Smooth muscle cell of the brain vasculature (primary cell): ENCODE results near the gene NPTX1.

Experiments used
- DNase-seq: peaks from one replicate; pipeline ENCODE4 v3.0.0-alpha.2; 2012; ENCODE audit warnings: low read depth, low spot score

The NPTX1 gene

GRCh38 chr17:80479246-80479566 lies 2.8 kb upstream of the NPTX1 start:
- no peak for DNase-seq

- no peak for DNase-seq
These were observed 2.3 kb upstream of the NPTX1 start for GRCh38 chr17:80478487-80479245.

GRCh38 chr17:80477647-80478478 lies 1.5 kb upstream of the NPTX1 start:
- no peak for DNase-seq

- DNase-seq: no peak
These were observed 655 bp upstream of the NPTX1 start for GRCh38 chr17:80476877-80477646.

- no peak for DNase-seq
These were observed 1.2 kb downstream of the NPTX1 start for GRCh38 chr17:80474961-80475909.

GRCh38 chr17:80474231-80474960 lies 2.0 kb downstream of the NPTX1 start:
- no peak for DNase-seq

GRCh38 chr17:80473701-80474100 lies 2.7 kb downstream of the NPTX1 start:
- DNase-seq: no peak

- DNase-seq: no peak
These were observed 3.4 kb downstream of the NPTX1 start for GRCh38 chr17:80472996-80473395.

GRCh38 chr17:80471922-80472321 lies 4.5 kb downstream of the NPTX1 start:
- DNase-seq: no peak

- no peak for DNase-seq
These were observed 5.8 kb downstream of the NPTX1 start for GRCh38 chr17:80470603-80471002.

GRCh38 chr17:80469667-80470066 lies 6.7 kb downstream of the NPTX1 start:
- no peak for DNase-seq

GRCh38 chr17:80468781-80469493 lies 7.5 kb downstream of the NPTX1 start:
- DNase-seq: no peak

- no peak for DNase-seq
These were observed 8.2 kb downstream of the NPTX1 start for GRCh38 chr17:80468242-80468641.

- no peak for DNase-seq
These were observed 10.2 kb downstream of the NPTX1 start for GRCh38 chr17:80466188-80466705.

- no peak for DNase-seq
These were observed 11.0 kb downstream of the NPTX1 start for GRCh38 chr17:80465327-80465974.

GRCh38 chr17:80464486-80464885 lies 11.9 kb downstream of the NPTX1 start:
- no peak for DNase-seq

GRCh38 chr17:80463784-80464400 lies 12.5 kb downstream of the NPTX1 start:
- DNase-seq: no peak

GRCh38 chr17:80461528-80462160 lies 14.8 kb downstream of the NPTX1 start:
- no peak for DNase-seq
